Neural cell (in vitro differentiated cells): ENCODE data around the gene LINC01488. TPM values are rescaled to one million over a fixed set of nuclear protein-coding genes. Genes with fewer than 3 reads are reported as not detected.

Source experiments
- H2AFZ ChIP-seq: fragments of 200-600, 300-800 bp; sonication (generic), shearing (Covaris generic); 2 replicates; pipeline ENCODE4 v1.6.0; 2014; ENCODE audit warnings: low read depth, mild to moderate bottlenecking, antibody characterized with exemption, low read length, moderate library complexity
- H3F3A ChIP-seq: fragments of 200-600 bp; shearing (Covaris generic); 2 replicates; pipeline ENCODE4 v1.6.1; 2016; ENCODE audit warnings: mild to moderate bottlenecking, moderate library complexity, mixed read lengths, antibody characterized with exemption, low read length; ENCODE audit not compliant: insufficient read depth, poor library complexity, severe bottlenecking
- H3K27ac ChIP-seq: fragments of 200-600, 300-800 bp; sonication (generic), shearing (Covaris generic); 2 replicates; pipeline ENCODE4 v1.5.1; 2014; ENCODE audit warnings: mild to moderate bottlenecking, low read length, moderate library complexity
- H3K27me3 ChIP-seq: fragments of 300-800, 200-600 bp; sonication (generic), shearing (Covaris generic); 2 replicates; pipeline ENCODE4 v1.6.0; 2014; ENCODE audit warnings: mild to moderate bottlenecking, low read depth, low read length, moderate library complexity; ENCODE audit not compliant: insufficient read depth
- H3K36me3 ChIP-seq: fragments of 300-800, 200-600 bp; sonication (generic), shearing (Covaris generic); 2 replicates; pipeline ENCODE4 v1.5.1; 2014; ENCODE audit warnings: mild to moderate bottlenecking, antibody characterized with exemption, low read length, moderate library complexity; ENCODE audit not compliant: insufficient read depth
- H3K4me2 ChIP-seq: fragments of 300-800, 200-600 bp; sonication (generic), shearing (Covaris generic); 2 replicates; pipeline ENCODE4 v1.6.0; 2014; ENCODE audit warnings: mild to moderate bottlenecking, low read length
- H3K4me3 ChIP-seq: fragments of 300-800, 200-600 bp; sonication (generic), shearing (Covaris generic); 2 replicates; pipeline ENCODE4 v1.5.1; 2014; ENCODE audit warnings: mild to moderate bottlenecking, low read length, moderate library complexity
- H3K79me2 ChIP-seq: fragments of 200-600 bp; shearing (Covaris generic); replicated peaks from 2 replicates; pipeline ENCODE4 v1.6.0; 2014; ENCODE audit warnings: mild to moderate bottlenecking, low read length, moderate library complexity; ENCODE audit not compliant: insufficient read depth
- H3K9ac ChIP-seq: fragments of 300-800, 200-600 bp; sonication (generic), shearing (Covaris generic); 2 replicates; pipeline ENCODE4 v1.6.1; 2016; ENCODE audit warnings: mild to moderate bottlenecking, low read length, mixed read lengths
- H3K9me2 ChIP-seq: fragments of 200-600 bp; shearing (Covaris generic); 2 replicates; pipeline ENCODE4 v1.6.1; 2016; ENCODE audit warnings: mild to moderate bottlenecking, low read length, mixed read lengths; ENCODE audit not compliant: insufficient read depth
- H3K9me3 ChIP-seq: fragments of 200-600, 300-800 bp; sonication (generic), shearing (Covaris generic); 2 replicates; pipeline ENCODE4 v1.6.1; 2016; ENCODE audit warnings: mild to moderate bottlenecking, mixed run types, low read length, moderate library complexity, mixed read lengths
- H4K20me1 ChIP-seq: fragments of 200-600 bp; shearing (Covaris generic); 2 replicates; pipeline ENCODE4 v1.6.1; 2016; ENCODE audit warnings: mild to moderate bottlenecking, mixed run types; ENCODE audit not compliant: insufficient read depth
- EP300 ChIP-seq: fragments of 450-650 bp; conservative IDR thresholded peaks from 2 replicates; pipeline ENCODE4 v1.6.1; 2014; ENCODE audit warnings: antibody characterized with exemption, mild to moderate bottlenecking, moderate library complexity; ENCODE audit not compliant: poor library complexity, severe bottlenecking
- EZH2 ChIP-seq: fragments of 200-600, 300-800 bp; shearing (Covaris generic), sonication (generic); IDR thresholded peaks from 2 replicates; pipeline ENCODE4 v1.6.1; 2014; ENCODE audit warnings: antibody characterized with exemption, low read length, borderline replicate concordance, mild to moderate bottlenecking; ENCODE audit not compliant: insufficient read depth, poor library complexity, severe bottlenecking
- MXI1 ChIP-seq: fragments of 450-650 bp; conservative IDR thresholded peaks from 2 replicates; pipeline ENCODE4 v1.6.1; 2014; ENCODE audit warnings: antibody characterized with exemption, mild to moderate bottlenecking; ENCODE audit not compliant: poor library complexity, severe bottlenecking
- POLR2AphosphoS5 ChIP-seq: IDR thresholded peaks from 2 replicates; pipeline ENCODE4 v1.6.1; 2012
- RAD21 ChIP-seq: fragments of 450-650 bp; conservative IDR thresholded peaks from 2 replicates; pipeline ENCODE4 v1.6.1; 2014; ENCODE audit warnings: antibody characterized with exemption, mild to moderate bottlenecking, moderate library complexity
- SMC3 ChIP-seq: fragments of 450-650 bp; conservative IDR thresholded peaks from 2 replicates; pipeline ENCODE4 v1.6.1; 2014; ENCODE audit warnings: antibody characterized with exemption, mild to moderate bottlenecking, moderate library complexity; ENCODE audit not compliant: poor library complexity
- TAF1 ChIP-seq: IDR thresholded peaks from 2 replicates; pipeline ENCODE4 v1.6.1; 2012; ENCODE audit warnings: low read depth
- polyA plus RNA-seq: library from polyadenylated mRNA; depleted of rRNA; stranded (reverse); fragments of >200 nt; gene quantifications from 2 replicates; pipeline ENCODE4 v1.2.3, GENCODE V29; 2014
- TF ChIP-seq, protein P1 (sequence below): IDR thresholded peaks from 2 replicates; pipeline ENCODE4 v1.6.1; 2012; ENCODE audit warnings: borderline replicate concordance
- TF ChIP-seq, protein P2 (sequence below): fragments of 450-650 bp; IDR thresholded peaks from 2 replicates; pipeline ENCODE4 v1.5.1; 2014; ENCODE audit warnings: antibody characterized with exemption, mild to moderate bottlenecking, moderate library complexity; ENCODE audit not compliant: poor library complexity, severe bottlenecking

Gene LINC01488
- polyA plus RNA-seq, 1 donor from 2014 or later, result not detected

DNA sequence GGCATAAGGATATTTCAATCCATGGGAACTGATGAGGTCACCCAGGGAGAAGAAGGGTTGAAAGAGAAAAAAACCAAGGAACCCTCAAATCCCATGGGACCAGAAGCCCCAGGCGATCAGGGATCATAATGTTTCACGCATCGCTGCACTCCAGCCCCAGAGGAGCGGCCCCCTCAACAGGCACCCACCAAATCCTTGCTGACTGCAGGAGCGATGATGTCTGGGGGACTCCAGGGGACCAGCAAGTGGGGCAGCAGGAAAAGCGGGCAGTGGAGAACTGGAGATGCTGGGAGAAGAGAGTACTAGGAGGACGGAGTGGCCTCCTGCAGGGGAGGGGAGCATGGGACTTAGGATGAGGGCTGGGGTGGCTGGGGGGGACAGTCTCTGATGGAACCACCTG is 47.7 kb upstream of the LINC01488 start:
- no peak for TF ChIP-seq MXI1
- TF ChIP-seq, protein P1, sequence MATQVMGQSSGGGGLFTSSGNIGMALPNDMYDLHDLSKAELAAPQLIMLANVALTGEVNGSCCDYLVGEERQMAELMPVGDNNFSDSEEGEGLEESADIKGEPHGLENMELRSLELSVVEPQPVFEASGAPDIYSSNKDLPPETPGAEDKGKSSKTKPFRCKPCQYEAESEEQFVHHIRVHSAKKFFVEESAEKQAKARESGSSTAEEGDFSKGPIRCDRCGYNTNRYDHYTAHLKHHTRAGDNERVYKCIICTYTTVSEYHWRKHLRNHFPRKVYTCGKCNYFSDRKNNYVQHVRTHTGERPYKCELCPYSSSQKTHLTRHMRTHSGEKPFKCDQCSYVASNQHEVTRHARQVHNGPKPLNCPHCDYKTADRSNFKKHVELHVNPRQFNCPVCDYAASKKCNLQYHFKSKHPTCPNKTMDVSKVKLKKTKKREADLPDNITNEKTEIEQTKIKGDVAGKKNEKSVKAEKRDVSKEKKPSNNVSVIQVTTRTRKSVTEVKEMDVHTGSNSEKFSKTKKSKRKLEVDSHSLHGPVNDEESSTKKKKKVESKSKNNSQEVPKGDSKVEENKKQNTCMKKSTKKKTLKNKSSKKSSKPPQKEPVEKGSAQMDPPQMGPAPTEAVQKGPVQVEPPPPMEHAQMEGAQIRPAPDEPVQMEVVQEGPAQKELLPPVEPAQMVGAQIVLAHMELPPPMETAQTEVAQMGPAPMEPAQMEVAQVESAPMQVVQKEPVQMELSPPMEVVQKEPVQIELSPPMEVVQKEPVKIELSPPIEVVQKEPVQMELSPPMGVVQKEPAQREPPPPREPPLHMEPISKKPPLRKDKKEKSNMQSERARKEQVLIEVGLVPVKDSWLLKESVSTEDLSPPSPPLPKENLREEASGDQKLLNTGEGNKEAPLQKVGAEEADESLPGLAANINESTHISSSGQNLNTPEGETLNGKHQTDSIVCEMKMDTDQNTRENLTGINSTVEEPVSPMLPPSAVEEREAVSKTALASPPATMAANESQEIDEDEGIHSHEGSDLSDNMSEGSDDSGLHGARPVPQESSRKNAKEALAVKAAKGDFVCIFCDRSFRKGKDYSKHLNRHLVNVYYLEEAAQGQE, result no peak
- no peak for TF ChIP-seq RAD21
- TF ChIP-seq, protein P2, sequence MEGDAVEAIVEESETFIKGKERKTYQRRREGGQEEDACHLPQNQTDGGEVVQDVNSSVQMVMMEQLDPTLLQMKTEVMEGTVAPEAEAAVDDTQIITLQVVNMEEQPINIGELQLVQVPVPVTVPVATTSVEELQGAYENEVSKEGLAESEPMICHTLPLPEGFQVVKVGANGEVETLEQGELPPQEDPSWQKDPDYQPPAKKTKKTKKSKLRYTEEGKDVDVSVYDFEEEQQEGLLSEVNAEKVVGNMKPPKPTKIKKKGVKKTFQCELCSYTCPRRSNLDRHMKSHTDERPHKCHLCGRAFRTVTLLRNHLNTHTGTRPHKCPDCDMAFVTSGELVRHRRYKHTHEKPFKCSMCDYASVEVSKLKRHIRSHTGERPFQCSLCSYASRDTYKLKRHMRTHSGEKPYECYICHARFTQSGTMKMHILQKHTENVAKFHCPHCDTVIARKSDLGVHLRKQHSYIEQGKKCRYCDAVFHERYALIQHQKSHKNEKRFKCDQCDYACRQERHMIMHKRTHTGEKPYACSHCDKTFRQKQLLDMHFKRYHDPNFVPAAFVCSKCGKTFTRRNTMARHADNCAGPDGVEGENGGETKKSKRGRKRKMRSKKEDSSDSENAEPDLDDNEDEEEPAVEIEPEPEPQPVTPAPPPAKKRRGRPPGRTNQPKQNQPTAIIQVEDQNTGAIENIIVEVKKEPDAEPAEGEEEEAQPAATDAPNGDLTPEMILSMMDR, result no peak
- Histone ChIP-seq H4K20me1 (no peaks in the 10 kb centered on the region), H3K4me2 (no peak overlapping the region), H3K4me3 (no peak overlapping the region), H2AFZ (no peak overlapping the region), H3F3A (no peaks in the 10 kb centered on the region), H3K27me3 (no peaks in the 10 kb centered on the region), H3K9me2 (no peaks in the 10 kb centered on the region), H3K27ac (no peak overlapping the region), H3K79me2 (no peaks in the 10 kb centered on the region), H3K36me3 (no peaks in the 10 kb centered on the region), H3K9ac (no peak overlapping the region), H3K9me3 (no peaks in the 10 kb centered on the region)

DNA sequence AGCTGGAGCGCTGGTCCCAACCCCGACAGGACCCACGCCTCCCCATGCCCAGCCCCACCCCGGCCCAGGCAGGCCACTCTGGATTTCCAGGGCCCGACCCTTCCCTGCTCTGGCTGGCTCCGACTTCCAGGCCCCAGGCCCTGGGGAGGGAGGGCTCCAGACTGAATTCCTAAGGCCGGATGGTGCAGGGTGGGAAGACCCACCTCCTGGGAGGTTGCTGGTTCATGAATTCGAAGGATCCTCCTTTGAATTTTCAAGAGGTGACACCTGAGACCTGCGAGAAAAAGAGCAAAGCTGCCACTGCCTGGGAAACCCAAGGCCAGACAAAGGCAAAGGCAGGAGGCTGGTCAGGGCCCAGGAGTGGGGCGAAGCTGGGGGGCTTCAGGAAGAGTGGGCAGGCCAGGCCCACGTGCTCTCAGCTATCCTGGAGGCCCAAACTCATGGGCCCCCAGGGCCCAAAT is 47.0 kb upstream of the LINC01488 start:
- TF ChIP-seq, protein P2, result no peak
- TF ChIP-seq EZH2 (no peak), RAD21 (no peak), EP300 (no peak), TAF1 (no peak), POLR2AphosphoS5 (no peak), SMC3 (no peak), MXI1 (no peak)
- TF ChIP-seq, protein P1, result no peak
- H3K4me2 ChIP-seq, result no peak overlapping the region
- no peaks in the 10 kb centered on the region for H3K9me2 ChIP-seq
- H3K79me2 ChIP-seq, result no peaks in the 10 kb centered on the region
- H4K20me1 ChIP-seq, result no peaks in the 10 kb centered on the region
- no peaks in the 10 kb centered on the region for H3K27me3 ChIP-seq
- no peak overlapping the region for H3K27ac ChIP-seq
- H2AFZ ChIP-seq, result no peak overlapping the region
- H3K36me3 ChIP-seq, result no peaks in the 10 kb centered on the region
- no peak overlapping the region for H3K9ac ChIP-seq
- no peak overlapping the region for H3K4me3 ChIP-seq
- H3K9me3 ChIP-seq, result no peaks in the 10 kb centered on the region
- no peaks in the 10 kb centered on the region for H3F3A ChIP-seq
